Measurements from ENCODE around the gene MCF2L.

DNA sequence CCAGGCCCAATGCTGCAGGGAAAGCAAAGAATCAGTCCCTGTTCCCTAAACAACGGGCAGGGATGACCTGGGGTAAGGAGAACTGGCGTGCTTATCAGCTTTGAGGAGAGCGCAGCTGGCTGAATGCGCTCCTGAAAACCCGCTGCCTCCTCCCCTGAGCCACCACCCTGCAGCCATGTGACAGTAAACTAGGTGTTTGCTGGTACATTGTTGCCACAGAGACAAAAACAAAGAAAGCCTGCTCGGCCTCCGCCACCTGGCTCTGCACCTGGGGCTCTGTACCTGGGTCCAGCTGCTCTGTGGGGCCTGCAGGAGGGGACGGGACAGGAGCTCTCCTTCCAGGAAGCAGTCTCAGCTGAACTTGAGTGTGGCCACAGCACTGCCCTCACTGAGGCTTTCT, 21.8 kb downstream of the MCF2L start:
- TF ChIP-seq POLR2AphosphoS5 (IDR thresholded peaks at IDR 0.05; ENCODE audit: low read depth, low read length): no peak
- no peak for TF ChIP-seq TAF1 (IDR thresholded peaks at IDR 0.05; ENCODE audit: borderline replicate concordance, insufficient read depth, low read length)
- TF ChIP-seq, protein P1, sequence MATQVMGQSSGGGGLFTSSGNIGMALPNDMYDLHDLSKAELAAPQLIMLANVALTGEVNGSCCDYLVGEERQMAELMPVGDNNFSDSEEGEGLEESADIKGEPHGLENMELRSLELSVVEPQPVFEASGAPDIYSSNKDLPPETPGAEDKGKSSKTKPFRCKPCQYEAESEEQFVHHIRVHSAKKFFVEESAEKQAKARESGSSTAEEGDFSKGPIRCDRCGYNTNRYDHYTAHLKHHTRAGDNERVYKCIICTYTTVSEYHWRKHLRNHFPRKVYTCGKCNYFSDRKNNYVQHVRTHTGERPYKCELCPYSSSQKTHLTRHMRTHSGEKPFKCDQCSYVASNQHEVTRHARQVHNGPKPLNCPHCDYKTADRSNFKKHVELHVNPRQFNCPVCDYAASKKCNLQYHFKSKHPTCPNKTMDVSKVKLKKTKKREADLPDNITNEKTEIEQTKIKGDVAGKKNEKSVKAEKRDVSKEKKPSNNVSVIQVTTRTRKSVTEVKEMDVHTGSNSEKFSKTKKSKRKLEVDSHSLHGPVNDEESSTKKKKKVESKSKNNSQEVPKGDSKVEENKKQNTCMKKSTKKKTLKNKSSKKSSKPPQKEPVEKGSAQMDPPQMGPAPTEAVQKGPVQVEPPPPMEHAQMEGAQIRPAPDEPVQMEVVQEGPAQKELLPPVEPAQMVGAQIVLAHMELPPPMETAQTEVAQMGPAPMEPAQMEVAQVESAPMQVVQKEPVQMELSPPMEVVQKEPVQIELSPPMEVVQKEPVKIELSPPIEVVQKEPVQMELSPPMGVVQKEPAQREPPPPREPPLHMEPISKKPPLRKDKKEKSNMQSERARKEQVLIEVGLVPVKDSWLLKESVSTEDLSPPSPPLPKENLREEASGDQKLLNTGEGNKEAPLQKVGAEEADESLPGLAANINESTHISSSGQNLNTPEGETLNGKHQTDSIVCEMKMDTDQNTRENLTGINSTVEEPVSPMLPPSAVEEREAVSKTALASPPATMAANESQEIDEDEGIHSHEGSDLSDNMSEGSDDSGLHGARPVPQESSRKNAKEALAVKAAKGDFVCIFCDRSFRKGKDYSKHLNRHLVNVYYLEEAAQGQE (IDR thresholded peaks at IDR 0.05; ENCODE audit: insufficient read depth in 1 of 2, low read depth in 2 of 2, low read length in 2 of 2): no peak
- TF ChIP-seq SIN3A (IDR thresholded peaks at IDR 0.05; ENCODE audit: borderline replicate concordance, insufficient read depth, low read length): no peak
